Measurements from ENCODE around the gene PALD1.

Gene PALD1

GRCh38 chr10:70518695-70519094, 40.1 kb downstream of the PALD1 start:
- TF ChIP-seq CTCF (IDR thresholded peaks at IDR 0.05; ENCODE audit: low read depth, low read length, missing control alignments), result no peak
- in situ Hi-C loops (cut with HindIII; ENCODE audit: low sequenced_read_pairs), result no loop called here
- DNase-seq (ENCODE audit: low read depth), result no peak
- H3K4me3 ChIP-seq (ENCODE audit: low read depth, low read length), result no peak overlapping the region

- no peak overlapping the region for H3K4me3 ChIP-seq (ENCODE audit: low read depth, low read length)
- in situ Hi-C loops (cut with HindIII; ENCODE audit: low sequenced_read_pairs), result loop anchor here (5.0 kb wide), 1 partner anchor 54 kb away; no protein-coding TSS in a partner anchor
- DNase-seq (ENCODE audit: low read depth), result no peak
- TF ChIP-seq CTCF (IDR thresholded peaks at IDR 0.05; ENCODE audit: low read depth, low read length, missing control alignments), result no peak
Measured at GRCh38 chr10:70523057-70523456, 44.5 kb downstream of the PALD1 start.

GRCh38 chr10:70523549-70523948, 45.0 kb downstream of the PALD1 start:
- DNase-seq (ENCODE audit: low read depth), result no peak
- TF ChIP-seq CTCF (IDR thresholded peaks at IDR 0.05; ENCODE audit: low read depth, low read length, missing control alignments), result no peak
- in situ Hi-C loops (cut with HindIII; ENCODE audit: low sequenced_read_pairs), result loop anchor here (5.0 kb wide), 1 partner anchor 54 kb away; no protein-coding TSS in a partner anchor

GRCh38 chr10:70528314-70528713, 49.7 kb downstream of the PALD1 start:
- TF ChIP-seq CTCF (IDR thresholded peaks at IDR 0.05; ENCODE audit: low read depth, low read length, missing control alignments), result no peak
- DNase-seq (ENCODE audit: low read depth), result no peak
- in situ Hi-C loops (cut with HindIII; ENCODE audit: low sequenced_read_pairs), result no loop called here
- H3K4me3 ChIP-seq (ENCODE audit: low read depth, low read length), result no peak overlapping the region

More at GRCh38 chr10:70523549-70523948, 45.0 kb downstream of the PALD1 start:
- H3K4me3 ChIP-seq (ENCODE audit: low read depth, low read length), result no peak overlapping the region

DNA sequence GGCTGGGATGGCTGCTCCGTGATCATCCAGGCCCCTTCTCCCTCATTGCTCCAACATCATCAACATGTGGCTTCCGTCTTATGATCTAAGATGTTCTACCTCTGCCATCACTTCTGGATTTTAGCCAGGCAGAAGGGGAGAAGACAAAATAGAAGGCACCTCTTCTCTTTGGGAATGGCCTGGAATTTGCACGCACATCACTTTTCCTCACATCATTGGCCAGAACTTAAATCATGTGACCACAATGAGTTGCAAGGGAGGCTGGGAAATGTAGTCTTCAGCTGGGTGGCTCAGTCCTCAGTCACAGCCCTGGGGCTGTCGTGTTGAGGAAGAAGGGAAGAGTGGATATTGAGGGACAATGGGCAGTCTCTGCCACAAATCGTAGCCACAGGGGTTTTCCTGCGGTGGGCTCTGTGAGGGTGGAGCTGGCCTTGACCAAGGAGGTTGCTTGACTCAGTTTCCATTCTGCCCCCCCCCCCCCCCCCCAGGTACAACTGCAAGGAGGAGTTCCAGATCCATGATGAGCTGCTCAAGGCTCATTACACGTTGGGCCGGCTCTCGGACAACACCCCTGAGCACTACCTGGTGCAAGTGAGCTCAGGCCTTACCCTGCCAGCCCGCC, 50.3 kb downstream of the PALD1 start:
- no peak overlapping the region for H3K4me3 ChIP-seq (ENCODE audit: low read depth, low read length)
- in situ Hi-C loops (cut with HindIII; ENCODE audit: low sequenced_read_pairs), result no loop called here
- no peak for DNase-seq (ENCODE audit: low read depth)
- no peak for TF ChIP-seq CTCF (IDR thresholded peaks at IDR 0.05; ENCODE audit: low read depth, low read length, missing control alignments)

GRCh38 chr10:70529848-70530247, 51.3 kb downstream of the PALD1 start:
- no peak overlapping the region for H3K4me3 ChIP-seq (ENCODE audit: low read depth, low read length)
- no peak for DNase-seq (ENCODE audit: low read depth)
- TF ChIP-seq CTCF (IDR thresholded peaks at IDR 0.05; ENCODE audit: low read depth, low read length, missing control alignments), result no peak
- in situ Hi-C loops (cut with HindIII; ENCODE audit: low sequenced_read_pairs), result no loop called here

Data from astrocyte of the cerebellum (primary cell).